ENCODE results near the gene OR6J1. TPM values are rescaled to one million over a fixed set of nuclear protein-coding genes. Genes with fewer than 3 reads are reported as not detected.
"Not testable (repeated sequence)": the region's sequence is repeated elsewhere in the genome, so short reads cannot be mapped to it uniquely, and the experiment has no call there.

Gene OR6J1
- total RNA-seq, 1 experiment from 2014 or later = not detected

DNA sequence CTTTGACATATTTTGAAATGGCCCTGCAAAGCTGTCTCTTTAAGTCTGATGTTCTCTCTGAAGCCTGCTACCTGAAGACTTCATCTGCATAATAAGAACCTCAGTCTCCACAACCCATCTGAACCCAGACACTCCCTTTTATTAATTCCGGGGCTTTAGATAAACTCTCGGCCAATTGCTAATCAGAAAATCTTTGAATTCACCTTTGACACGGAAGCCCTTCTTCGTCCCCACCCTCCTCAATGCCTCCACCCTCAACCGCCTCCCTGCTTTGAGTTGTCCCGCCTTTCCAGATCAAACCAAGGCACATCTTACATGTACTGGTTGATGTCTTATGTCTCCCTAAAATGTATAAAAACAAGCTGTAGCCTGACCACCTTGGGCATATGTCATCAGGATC is 17.6 kb downstream of the OR6J1 start:
- intact Hi-C loops (cut with micrococcal nuclease) = no loop called here
- ATAC-seq (no peak), DNase-seq (no peak)
- no peaks in the 10 kb centered on the region for H3K36me3 ChIP-seq (ENCODE audit: low read depth, low read length)
- no peaks in the 10 kb centered on the region for H4K20me1 ChIP-seq (ENCODE audit: low read length)
- BruUV-seq (replicated peaks) = no TSS peak
- no peaks in the 10 kb centered on the region for H3K79me2 ChIP-seq (ENCODE audit: low read length)
- no peak overlapping the region for H2AFZ ChIP-seq (ENCODE audit: low read length)
- H3K27ac ChIP-seq (ENCODE audit: low read length) = no peak overlapping the region
- H3K27me3 ChIP-seq (ENCODE audit: low read length) = no peaks in the 10 kb centered on the region
- no peak overlapping the region for H3K4me2 ChIP-seq (ENCODE audit: low read length)
- TF ChIP-seq EZH2phosphoT487 (IDR thresholded peaks at IDR 0.05; ENCODE audit: borderline replicate concordance, low read length) (no peak), EZH2 (IDR thresholded peaks at IDR 0.05; ENCODE audit: low read length, unreplicated experiment) (no peak)
- TF ChIP-seq, protein P1, sequence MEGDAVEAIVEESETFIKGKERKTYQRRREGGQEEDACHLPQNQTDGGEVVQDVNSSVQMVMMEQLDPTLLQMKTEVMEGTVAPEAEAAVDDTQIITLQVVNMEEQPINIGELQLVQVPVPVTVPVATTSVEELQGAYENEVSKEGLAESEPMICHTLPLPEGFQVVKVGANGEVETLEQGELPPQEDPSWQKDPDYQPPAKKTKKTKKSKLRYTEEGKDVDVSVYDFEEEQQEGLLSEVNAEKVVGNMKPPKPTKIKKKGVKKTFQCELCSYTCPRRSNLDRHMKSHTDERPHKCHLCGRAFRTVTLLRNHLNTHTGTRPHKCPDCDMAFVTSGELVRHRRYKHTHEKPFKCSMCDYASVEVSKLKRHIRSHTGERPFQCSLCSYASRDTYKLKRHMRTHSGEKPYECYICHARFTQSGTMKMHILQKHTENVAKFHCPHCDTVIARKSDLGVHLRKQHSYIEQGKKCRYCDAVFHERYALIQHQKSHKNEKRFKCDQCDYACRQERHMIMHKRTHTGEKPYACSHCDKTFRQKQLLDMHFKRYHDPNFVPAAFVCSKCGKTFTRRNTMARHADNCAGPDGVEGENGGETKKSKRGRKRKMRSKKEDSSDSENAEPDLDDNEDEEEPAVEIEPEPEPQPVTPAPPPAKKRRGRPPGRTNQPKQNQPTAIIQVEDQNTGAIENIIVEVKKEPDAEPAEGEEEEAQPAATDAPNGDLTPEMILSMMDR (conservative IDR thresholded peaks at IDR 0.05; ENCODE audit: low read depth, low read length) = no peak
- ChIA-PET CTCF (no interaction called here), POLR2A (ENCODE audit: unreplicated experiment) (no interaction called here)
- H3K4me3 ChIP-seq (ENCODE audit: low read length) = no peak overlapping the region
- peaks cover 10% of the 10 kb centered on the region for H3K4me1 ChIP-seq (ENCODE audit: insufficient read depth, low read length)
- H3K9me2 ChIP-seq (replicated peaks; ENCODE audit: low read length) = no peaks in the 10 kb centered on the region
- H3F3A ChIP-seq (ENCODE audit: low read length, unreplicated experiment) = no peaks in the 10 kb centered on the region
- no peak overlapping the region for H3K9ac ChIP-seq (ENCODE audit: low read length)
- H3K9me3 ChIP-seq (ENCODE audit: low read length) = no peaks in the 10 kb centered on the region

DNA sequence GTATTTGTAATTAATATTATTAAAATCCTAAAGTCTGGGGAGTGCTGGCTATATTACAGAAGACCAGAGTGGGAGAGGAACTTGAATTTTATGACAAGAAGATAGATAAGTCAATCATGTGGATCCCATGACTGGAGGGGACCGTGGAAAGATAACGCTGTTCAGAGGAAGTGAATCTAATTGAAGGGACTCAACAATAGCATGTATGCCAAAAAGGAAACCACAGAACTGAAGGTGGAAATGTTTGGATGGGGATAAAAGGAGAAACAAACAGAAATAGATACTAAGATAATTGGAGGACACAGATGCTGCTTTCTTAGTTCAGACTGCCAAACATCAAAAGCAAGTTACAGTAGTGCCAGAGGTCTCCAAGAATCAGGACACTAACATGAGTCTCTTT is 21.1 kb downstream of the OR6J1 start:
- H3K9me3 ChIP-seq (ENCODE audit: low read length) = no peaks in the 10 kb centered on the region
- no TSS peak for BruUV-seq (replicated peaks)
- H3K4me1 ChIP-seq (ENCODE audit: insufficient read depth, low read length) = peaks cover 10% of the 10 kb centered on the region
- no peak overlapping the region for H2AFZ ChIP-seq (ENCODE audit: low read length)
- intact Hi-C loops (cut with micrococcal nuclease) = no loop called here
- H3K9me2 ChIP-seq (replicated peaks; ENCODE audit: low read length) = no peaks in the 10 kb centered on the region
- no peaks in the 10 kb centered on the region for H3F3A ChIP-seq (ENCODE audit: low read length, unreplicated experiment)
- no peaks in the 10 kb centered on the region for H4K20me1 ChIP-seq (ENCODE audit: low read length)
- no peaks in the 10 kb centered on the region for H3K36me3 ChIP-seq (ENCODE audit: low read depth, low read length)
- H3K9ac ChIP-seq (ENCODE audit: low read length) = no peak overlapping the region
- ChIA-PET POLR2A (ENCODE audit: unreplicated experiment) (no interaction called here), CTCF (no interaction called here)
- no peak for DNase-seq
- no peaks in the 10 kb centered on the region for H3K27me3 ChIP-seq (ENCODE audit: low read length)
- H3K27ac ChIP-seq (ENCODE audit: low read length) = no peak overlapping the region
- no peak overlapping the region for H3K4me3 ChIP-seq (ENCODE audit: low read length)
- TF ChIP-seq EZH2 (IDR thresholded peaks at IDR 0.05; ENCODE audit: low read length, unreplicated experiment) (no peak), EZH2phosphoT487 (IDR thresholded peaks at IDR 0.05; ENCODE audit: borderline replicate concordance, low read length) (no peak)
- TF ChIP-seq, protein P1 (conservative IDR thresholded peaks at IDR 0.05; ENCODE audit: low read depth, low read length) = no peak
- no peak for ATAC-seq
- no peaks in the 10 kb centered on the region for H3K79me2 ChIP-seq (ENCODE audit: low read length)
- H3K4me2 ChIP-seq (ENCODE audit: low read length) = no peak overlapping the region

DNA sequence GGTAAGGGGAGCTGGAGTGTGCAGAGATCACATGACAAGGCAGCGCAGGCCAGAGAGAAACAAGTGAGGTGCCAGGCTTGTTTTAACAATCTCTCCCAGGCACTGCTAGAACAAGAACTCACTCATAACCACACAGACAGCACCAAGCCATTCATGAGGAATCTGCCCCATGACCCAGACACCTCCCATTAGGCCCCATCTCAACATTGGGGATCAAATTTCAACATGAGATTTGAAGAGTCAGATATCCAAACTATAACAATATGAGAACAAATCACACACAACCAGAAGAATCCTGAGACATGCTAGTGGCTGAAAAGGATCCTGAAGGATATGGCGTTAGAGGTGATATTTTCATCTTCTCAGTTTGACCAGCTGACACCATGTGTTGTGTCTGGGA is 21.9 kb downstream of the OR6J1 start:
- intact Hi-C loops (cut with micrococcal nuclease) = no loop called here
- no peaks in the 10 kb centered on the region for H3K79me2 ChIP-seq (ENCODE audit: low read length)
- no peaks in the 10 kb centered on the region for H3K27me3 ChIP-seq (ENCODE audit: low read length)
- H3K4me1 ChIP-seq (ENCODE audit: insufficient read depth, low read length) = peaks cover 10% of the 10 kb centered on the region
- no peaks in the 10 kb centered on the region for H3F3A ChIP-seq (ENCODE audit: low read length, unreplicated experiment)
- peak; percentile 45 for DNase-seq
- no peak overlapping the region for H3K9ac ChIP-seq (ENCODE audit: low read length)
- CTCF ChIA-PET = no interaction called here
- no peak overlapping the region for H3K4me3 ChIP-seq (ENCODE audit: low read length)
- no peak overlapping the region; the same call in 1 of the 2 replicates for H3K4me2 ChIP-seq (ENCODE audit: low read length)
- H3K9me2 ChIP-seq (replicated peaks; ENCODE audit: low read length) = no peaks in the 10 kb centered on the region
- TF ChIP-seq, protein P1 (conservative IDR thresholded peaks at IDR 0.05; ENCODE audit: low read depth, low read length) = no peak
- TF ChIP-seq EZH2 (IDR thresholded peaks at IDR 0.05; ENCODE audit: low read length, unreplicated experiment) (no peak), EZH2phosphoT487 (IDR thresholded peaks at IDR 0.05; ENCODE audit: borderline replicate concordance, low read length) (no peak)
- ATAC-seq = peak; percentile 77
- no TSS peak for BruUV-seq (replicated peaks)
- no peak overlapping the region for H2AFZ ChIP-seq (ENCODE audit: low read length)
- H3K27ac ChIP-seq (ENCODE audit: low read length) = no peak overlapping the region
- H3K9me3 ChIP-seq (ENCODE audit: low read length) = no peaks in the 10 kb centered on the region
- POLR2A ChIA-PET (ENCODE audit: unreplicated experiment) = no interaction called here
- H4K20me1 ChIP-seq (ENCODE audit: low read length) = no peaks in the 10 kb centered on the region
- no peaks in the 10 kb centered on the region for H3K36me3 ChIP-seq (ENCODE audit: low read depth, low read length)

DNA sequence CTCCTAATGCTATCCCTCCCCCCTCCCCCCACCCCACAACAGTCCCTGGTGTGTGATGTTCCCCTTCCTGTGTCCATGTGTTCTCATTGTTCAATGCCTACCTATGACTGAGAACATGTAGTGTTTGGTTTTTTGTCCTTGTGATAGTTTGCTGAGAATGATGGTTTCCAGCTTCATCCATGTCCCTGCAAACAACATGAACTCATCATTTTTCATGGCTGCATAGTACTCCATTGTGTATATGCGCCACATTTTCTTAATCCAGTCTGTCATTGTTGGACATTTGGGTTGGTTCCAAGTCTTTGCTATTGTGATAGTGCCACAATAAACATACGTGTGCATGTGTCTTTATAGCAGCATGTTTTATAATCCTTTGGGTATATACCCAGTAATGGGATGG is 28.4 kb downstream of the OR6J1 start:
- POLR2A ChIA-PET (ENCODE audit: unreplicated experiment); H3K36me3 ChIP-seq (ENCODE audit: low read depth, low read length); H3K4me2 ChIP-seq (ENCODE audit: low read length); intact Hi-C loops (cut with micrococcal nuclease); H3F3A ChIP-seq (ENCODE audit: low read length, unreplicated experiment); CTCF ChIA-PET; H3K9me3 ChIP-seq (ENCODE audit: low read length); H3K9ac ChIP-seq (ENCODE audit: low read length); H3K79me2 ChIP-seq (ENCODE audit: low read length); ATAC-seq; DNase-seq; H3K27me3 ChIP-seq (ENCODE audit: low read length); H3K9me2 ChIP-seq (replicated peaks; ENCODE audit: low read length); H4K20me1 ChIP-seq (ENCODE audit: low read length); H3K27ac ChIP-seq (ENCODE audit: low read length); H3K4me3 ChIP-seq (ENCODE audit: low read length); H2AFZ ChIP-seq (ENCODE audit: low read length); BruUV-seq (replicated peaks): not testable (repeated sequence)
- H3K4me1 ChIP-seq (ENCODE audit: insufficient read depth, low read length) = peaks cover 25% of the 10 kb centered on the region

All from PC-3 (cell line).